Cortex of kidney (tissue), 1 donor: ENCODE measurements around the gene RAB7B.

Source experiments
- DNase-seq: peaks from one replicate; lab custom pipeline; 2025; lab: John Stamatoyannopoulos, UW

The RAB7B gene

GRCh38 chr1:205948886-205949285, 54.3 kb downstream of the RAB7B start:
- no peak for DNase-seq

GRCh38 chr1:205948039-205948438, 55.2 kb downstream of the RAB7B start:
- DNase-seq, result no peak

- no peak for DNase-seq
These were observed 56.2 kb downstream of the RAB7B start for GRCh38 chr1:205947024-205947423.

GRCh38 chr1:205945069-205945468, 58.1 kb downstream of the RAB7B start:
- DNase-seq, result no peak

- no peak for DNase-seq
These were observed 58.7 kb downstream of the RAB7B start for GRCh38 chr1:205944525-205944924.

GRCh38 chr1:205943245-205943644, 60.0 kb downstream of the RAB7B start, which contains the start of gene SLC26A9:
Gene SLC26A9, minus strand, starts transcription at chr1:205943456. Its CDS starts 7,636 bp downstream, at chr1:205935820.
- DNase-seq, result no peak

GRCh38 chr1:205942631-205943159, 60.5 kb downstream of the RAB7B start:
- no peak for DNase-seq

GRCh38 chr1:205940710-205941109, 62.5 kb downstream of the RAB7B start:
- DNase-seq, result no peak

GRCh38 chr1:205939690-205940330, 63.4 kb downstream of the RAB7B start:
- DNase-seq, result no peak

GRCh38 chr1:205938682-205939081, 64.5 kb downstream of the RAB7B start:
- DNase-seq, result no peak

- no peak for DNase-seq
These were observed 66.2 kb downstream of the RAB7B start for GRCh38 chr1:205936846-205937586.

GRCh38 chr1:205936311-205936710, 66.9 kb downstream of the RAB7B start:
- no peak for DNase-seq

- no peak for DNase-seq
These were observed 67.3 kb downstream of the RAB7B start for GRCh38 chr1:205935869-205936268.

- DNase-seq, result no peak
These were observed 68.4 kb downstream of the RAB7B start for GRCh38 chr1:205934788-205935187.

- no peak for DNase-seq
These were observed 69.2 kb downstream of the RAB7B start for GRCh38 chr1:205933671-205934618.

- no peak for DNase-seq
These were observed 70.4 kb downstream of the RAB7B start for GRCh38 chr1:205932776-205933175.

- DNase-seq, result no peak
These were observed 72.4 kb downstream of the RAB7B start for GRCh38 chr1:205930799-205931281.

GRCh38 chr1:205930195-205930577, 73.0 kb downstream of the RAB7B start:
- no peak for DNase-seq

- DNase-seq, result no peak
These were observed 73.5 kb downstream of the RAB7B start for GRCh38 chr1:205929496-205930194.

- DNase-seq, result no peak
These were observed 74.9 kb downstream of the RAB7B start for GRCh38 chr1:205928317-205928716.

GRCh38 chr1:205927676-205928075, 75.5 kb downstream of the RAB7B start:
- DNase-seq, result no peak
